NB4 (cell line): ENCODE data around the gene CCDC160.

Experiments
- CTCF ChIP-seq: IDR thresholded peaks from one replicate; pipeline ENCODE4 v1.5.1; 2012; ENCODE audit warnings: low read depth, low read length
- MAX ChIP-seq: IDR thresholded peaks from 2 replicates; pipeline ENCODE4 v1.6.1; 2011; ENCODE audit warnings: low read depth, low read length
- MYC ChIP-seq: IDR thresholded peaks from 2 replicates; pipeline ENCODE4 v1.6.1; 2011; ENCODE audit warnings: low read depth, low read length
- POLR2A ChIP-seq: IDR thresholded peaks from 2 replicates; pipeline ENCODE4 v1.6.1; 2011; ENCODE audit warnings: mild to moderate bottlenecking; ENCODE audit not compliant: insufficient read length; ENCODE audit errors: extremely low read depth

GRCh38 chrX:134287346-134287745, 50.4 kb downstream of the CCDC160 start:
- TF ChIP-seq CTCF = no peak
- TF ChIP-seq POLR2A = no peak
- TF ChIP-seq MAX = no peak
- TF ChIP-seq MYC = no peak
